Colon (tissue), 2 donors: ENCODE measurements around the gene LRRFIP2.
"Not testable (repeated sequence)": the region's sequence is repeated elsewhere in the genome, so short reads cannot be mapped to it uniquely, and the experiment has no call there.

Experiments used
- FAIRE-seq: peaks from 2 replicates; lab custom pipeline; 2012; peaks lifted over from hg19 to GRCh38; lab: Jason Lieb, UNC
- donor health status: control.
- donor health status: control.

LRRFIP2 gene

DNA sequence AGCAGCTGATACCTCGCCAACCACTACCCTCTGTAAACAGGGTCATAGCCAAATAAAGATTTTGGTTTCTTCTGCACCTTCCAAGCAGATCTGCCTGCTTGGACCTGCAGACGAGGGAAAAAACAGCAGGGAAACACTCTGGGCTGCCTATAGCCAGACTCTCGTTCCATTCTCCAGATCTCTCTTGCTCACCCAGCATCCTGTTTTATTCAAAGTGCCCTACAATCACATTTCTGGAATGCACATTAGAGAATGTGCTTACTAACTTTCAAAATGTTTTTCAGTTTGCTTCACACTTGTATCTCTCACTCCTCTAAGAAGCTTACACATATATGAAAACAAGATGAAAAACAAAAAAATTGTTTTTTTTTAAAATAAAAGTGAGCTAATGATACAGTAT lies 109.6 kb downstream of the LRRFIP2 start:
- no peak for FAIRE-seq

DNA sequence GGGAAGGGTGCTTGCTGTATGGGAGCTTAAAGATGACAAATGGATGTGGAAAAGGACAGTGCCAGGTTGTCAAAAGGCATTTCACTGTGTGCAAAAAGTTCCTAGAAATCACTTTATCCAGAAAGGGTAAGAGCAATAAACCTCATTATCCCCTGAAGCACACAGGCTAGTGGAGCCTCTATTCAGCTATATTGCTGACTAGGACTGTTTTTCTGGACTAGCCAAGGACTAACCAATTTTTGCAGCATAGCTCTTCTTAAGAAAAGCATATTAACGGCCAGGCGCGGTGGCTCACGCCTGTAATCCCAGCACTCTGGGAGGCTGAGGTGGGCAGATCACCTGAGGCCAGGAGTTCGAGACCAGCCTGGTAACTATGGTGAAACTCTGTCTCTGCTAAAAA lies 116.3 kb downstream of the LRRFIP2 start:
- FAIRE-seq = no peak

DNA sequence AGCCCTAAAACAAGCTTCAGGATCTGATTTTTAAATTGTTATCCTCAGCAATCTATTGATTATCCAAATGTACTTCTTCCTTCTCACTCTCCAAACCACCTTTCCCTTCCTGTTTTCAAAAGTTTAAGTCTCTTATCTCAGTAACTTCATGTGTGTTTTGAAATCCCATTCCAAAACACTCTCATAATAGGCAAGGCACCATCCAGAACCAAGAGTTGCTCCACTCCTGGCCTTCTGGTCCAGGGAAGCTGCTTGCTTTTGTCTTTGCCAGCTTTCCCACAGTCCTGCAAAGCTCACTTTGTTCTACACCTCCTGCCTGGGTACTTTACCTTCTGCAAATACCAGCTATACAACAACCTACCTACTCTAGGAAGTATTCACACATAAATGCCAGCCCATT lies 117.6 kb downstream of the LRRFIP2 start:
- FAIRE-seq = no peak

DNA sequence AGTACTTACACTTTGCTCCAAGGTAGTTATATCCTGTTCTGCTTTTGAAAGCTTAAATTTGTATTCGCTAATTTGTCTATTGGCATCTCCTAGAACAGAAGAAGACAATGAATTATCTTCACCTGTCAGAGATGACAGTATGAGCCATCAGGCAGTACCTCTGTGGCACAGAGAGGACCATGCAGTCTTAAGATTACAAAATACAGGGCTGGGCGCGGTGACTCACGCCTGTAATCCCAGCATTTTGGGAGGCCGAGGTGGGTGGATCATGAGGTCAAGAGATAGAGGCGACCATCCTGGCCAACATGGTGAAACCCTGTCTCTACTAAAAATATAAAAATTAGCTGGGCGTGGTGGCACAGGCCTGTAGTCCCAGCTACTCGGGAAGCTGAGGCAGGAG lies 119.3 kb downstream of the LRRFIP2 start:
- not testable (repeated sequence) for FAIRE-seq

DNA sequence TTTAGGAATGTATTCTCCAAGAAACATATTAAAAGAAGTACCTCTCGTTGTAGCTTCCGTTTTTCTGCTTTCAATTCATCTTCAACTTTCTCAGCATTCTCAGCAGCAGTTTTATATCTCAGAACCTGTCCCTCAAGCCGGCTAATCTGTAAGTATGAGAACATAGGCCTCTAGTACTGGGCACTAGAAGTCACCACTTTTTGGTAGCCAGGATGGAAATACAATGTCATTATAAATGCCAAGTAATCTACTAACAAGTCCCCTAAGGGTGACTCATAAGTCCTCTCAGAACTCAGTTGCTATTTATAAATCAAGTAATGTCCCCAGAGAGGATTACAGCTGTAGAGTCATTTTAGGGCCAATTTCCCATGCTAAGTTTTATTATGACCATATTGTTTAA lies 120.0 kb downstream of the LRRFIP2 start:
- no peak for FAIRE-seq

DNA sequence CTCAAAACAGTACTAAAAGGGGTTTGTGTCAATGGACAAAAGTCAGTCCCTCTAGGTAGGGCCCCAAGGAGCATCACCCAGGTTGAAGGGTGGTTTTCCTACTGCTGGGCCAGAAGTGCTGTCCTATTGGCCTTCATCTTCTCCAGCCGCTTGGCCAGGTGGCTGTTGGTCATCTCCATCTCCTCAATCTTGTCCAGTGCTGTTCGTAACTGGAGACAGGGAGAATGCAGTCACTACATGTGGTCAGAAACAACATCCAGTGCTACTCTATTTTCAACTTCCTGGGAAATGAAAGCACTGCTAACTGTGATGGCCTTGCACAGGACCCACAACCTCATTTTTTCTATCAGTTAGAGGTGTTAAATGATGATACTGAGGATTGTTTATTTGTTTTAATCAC lies 120.6 kb downstream of the LRRFIP2 start:
- FAIRE-seq = no peak

DNA sequence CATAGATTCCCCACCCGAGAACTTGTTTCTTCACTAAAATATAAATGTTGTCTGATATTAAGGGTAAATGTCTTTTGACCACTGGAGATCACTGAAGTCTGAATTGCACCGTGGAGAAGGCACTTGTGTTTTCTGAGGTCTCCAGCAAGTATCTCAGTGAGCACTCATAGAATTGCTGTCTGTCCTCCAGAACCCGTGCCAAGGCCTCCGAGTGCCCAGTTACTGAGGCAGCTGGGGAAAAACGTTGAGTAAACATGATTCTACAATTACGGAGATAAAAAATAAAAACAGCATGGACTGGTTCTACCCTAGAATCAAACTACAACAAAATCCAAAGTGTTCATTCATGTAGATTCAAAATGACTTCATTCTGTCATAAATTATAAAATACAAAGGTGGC lies 121.0 kb downstream of the LRRFIP2 start:
- no peak for FAIRE-seq

DNA sequence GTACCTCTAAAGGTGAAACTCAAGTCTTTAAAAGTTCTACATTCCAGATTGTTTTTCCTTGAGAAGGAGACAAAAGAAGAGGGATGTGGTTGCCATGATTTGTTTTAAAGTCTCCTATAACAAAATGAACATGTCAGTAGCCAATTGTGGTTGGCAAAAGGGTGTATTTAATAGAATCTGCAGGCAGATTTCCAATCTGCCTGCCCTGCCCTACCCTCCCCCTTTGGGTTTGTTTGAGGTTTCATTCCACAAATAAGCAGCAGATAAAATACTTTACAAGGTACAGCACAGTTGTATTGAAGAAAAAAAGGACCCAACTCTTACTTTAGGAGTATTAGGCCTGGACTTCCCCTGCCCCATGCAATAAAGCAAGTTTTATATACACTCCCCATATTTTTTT lies 121.5 kb downstream of the LRRFIP2 start:
- FAIRE-seq = no peak

DNA sequence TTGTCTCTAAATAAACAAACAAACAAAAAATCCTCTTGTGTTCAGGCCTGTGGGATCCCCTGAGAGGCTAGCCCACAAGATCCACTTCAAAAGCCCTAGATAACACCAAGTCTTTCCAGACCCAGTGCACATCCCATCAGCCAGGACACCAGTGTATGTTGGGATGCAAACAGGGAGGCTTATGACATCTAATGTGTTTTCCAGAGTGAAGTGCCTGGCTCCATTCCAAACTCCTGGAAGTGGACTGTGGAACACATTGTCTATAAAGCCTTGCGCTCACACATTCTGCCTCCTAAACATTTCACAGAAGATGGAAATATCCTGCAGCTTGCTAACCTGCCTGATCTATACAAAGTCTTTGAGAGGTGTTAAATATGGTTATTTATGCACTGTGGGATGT lies 124.1 kb downstream of the LRRFIP2 start:
- no peak for FAIRE-seq

DNA sequence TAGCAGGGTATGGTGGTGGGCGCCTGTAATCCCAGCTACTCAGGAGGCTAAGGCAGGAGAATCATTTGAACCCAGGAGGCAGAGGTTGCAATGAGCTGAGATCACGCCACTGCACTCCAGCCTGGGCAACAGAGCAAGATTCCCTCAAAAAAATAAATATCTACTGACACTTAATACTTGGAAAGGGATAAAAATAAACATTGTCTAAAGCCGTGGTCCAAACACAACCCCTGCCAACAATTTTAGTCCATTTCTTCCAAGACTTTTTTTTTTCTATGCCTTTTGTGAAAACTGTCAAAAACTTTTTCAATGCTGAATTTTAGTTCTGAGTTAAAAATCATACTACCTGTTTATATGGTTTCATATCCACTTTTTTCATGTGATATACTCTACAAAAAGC lies 131.7 kb downstream of the LRRFIP2 start:
- not testable (repeated sequence) for FAIRE-seq

DNA sequence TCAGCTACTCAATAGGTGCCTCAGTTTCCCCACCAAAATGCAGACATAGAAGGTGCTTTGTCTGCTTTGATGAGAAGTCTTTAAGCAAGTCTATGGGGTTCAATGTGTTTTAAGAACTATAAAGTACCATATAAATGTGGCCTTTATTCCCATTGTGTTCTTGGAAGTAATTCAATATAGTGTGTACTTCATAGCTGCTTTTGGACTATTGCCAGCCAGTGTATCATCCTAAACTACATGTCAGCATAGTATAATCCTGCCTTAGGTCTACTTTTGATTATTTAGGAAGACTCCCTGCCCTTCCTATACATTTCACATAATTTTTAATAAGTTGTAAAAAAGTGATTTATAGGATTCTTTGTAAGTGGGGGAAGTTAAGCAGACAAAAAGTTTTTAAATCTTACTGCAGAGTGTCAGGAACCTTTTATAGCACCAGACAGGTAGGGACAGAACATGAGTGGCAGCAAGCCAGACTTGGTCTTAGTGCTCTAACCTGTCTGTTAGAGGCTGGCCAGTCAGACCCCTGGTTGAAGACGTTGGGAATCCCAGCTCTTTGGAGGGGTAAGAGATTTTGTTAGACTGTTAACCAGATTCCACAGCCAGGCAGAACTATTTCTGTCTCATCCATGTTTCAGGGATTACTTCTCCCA lies 132.7 kb downstream of the LRRFIP2 start:
- no peak for FAIRE-seq

DNA sequence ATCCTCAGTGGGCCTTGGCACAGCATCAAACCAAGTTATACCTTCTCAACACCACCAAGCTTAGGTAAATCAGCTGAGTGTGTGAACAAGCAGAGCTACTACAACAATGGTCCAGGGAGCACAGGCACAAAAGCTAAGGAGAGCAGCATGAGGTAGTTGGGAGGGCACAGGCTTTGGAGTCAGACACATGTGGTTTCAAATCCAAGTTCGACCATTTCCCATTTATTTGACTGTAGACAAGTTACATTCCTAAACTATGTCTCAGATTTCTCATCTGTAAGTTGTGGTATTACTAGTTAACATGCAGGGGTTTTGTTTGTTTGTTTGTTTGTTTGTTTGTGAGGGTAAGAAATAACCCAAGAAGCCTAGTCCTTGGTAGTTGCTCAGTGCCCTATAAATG lies 134.2 kb downstream of the LRRFIP2 start:
- no peak for FAIRE-seq

DNA sequence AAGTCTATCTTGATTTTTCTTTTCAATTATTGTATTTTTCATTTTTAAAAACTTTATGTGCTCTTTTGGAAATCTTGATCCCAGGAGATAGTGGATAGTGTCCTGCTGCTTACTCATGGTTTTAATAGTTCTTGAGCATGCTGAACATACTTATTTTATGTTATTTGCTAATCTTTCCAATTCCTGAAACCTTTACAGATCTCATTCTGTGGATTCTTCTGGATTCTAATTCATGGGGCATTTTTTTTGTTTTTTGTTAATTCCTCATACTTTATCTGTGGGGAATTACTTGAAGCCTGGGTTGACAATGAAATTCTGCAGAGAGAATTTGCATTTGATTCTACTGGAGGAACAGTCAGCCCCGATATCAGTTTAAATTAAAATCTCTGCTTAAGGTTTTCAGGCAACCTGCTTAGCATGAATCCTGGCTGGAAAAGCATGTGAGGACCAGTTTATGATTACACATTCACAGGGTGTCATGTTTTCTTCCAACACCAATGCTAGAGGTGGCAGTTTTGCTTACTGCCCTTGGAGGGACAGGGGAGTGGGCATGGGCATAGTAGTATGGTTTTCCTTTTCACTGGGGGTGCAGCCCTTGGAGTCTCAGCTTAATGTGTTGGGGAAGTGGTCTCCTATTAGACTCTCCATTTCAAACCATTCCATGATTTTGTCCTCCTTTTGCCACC lies 135.1 kb downstream of the LRRFIP2 start:
- FAIRE-seq = no peak

DNA sequence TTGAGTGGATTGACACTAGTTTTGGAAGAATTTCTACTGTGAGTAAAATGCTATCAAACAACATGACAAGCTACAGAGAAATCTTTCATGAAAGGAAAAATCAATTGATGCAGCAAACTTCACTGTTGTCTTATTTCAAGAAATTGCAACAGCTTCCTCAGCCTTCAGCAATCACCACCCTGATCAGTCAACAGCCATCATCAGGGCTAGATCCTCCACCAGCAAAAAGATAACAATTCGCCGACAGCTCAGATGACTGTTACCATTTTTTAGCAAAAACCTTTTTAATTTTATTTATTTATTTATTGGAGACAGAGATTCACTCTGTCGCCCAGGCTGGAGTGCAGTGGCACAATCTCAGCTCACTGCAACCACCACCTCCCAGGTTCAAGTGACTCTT lies 137.0 kb downstream of the LRRFIP2 start:
- FAIRE-seq = no peak

DNA sequence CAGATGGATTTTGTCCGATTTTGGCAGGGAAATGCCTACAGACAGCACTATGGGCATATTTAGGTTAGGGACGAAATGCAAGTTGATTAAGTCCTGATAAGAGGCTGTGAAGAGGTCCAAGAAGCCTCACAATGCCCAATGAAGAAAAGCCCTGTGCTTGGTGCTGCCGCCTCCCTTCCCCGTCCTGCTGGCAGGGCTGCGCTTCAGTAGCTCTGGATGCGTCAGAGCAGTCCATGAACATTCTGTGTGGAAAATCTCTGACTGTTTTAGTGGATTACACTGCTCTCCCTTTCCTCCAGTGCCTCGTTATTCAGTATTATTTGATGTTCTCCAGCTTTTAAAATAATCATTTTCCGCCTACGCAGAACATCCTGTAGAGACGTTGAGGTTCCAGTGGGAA lies 141.4 kb downstream of the LRRFIP2 start:
- FAIRE-seq = no peak

DNA sequence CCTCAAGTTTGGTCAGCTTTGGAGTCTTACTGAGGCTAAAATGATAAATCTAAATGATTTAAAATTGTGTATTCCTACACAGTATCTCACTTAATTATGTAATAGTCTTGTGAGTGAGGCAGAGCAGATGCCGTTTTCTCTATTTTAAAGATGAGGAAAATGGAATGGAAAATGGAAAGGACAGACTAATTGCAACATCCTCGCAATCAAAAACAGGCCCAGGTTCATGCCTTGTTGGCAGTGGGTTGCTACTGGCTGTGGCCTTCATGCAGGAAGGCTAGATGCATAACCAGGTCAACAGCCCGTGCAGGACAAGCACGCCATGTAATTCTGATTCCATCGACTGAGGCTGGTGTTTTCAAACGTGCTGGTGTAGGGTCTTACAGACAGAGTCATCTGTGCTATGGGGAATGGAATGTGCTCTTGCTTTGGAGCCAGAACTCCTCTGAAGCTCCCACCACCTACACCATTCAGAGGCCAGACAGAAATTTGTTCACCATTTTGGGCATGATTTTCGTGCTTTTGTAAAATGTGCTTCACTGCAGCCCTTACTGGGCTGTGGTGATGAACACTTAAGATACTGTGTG lies 143.2 kb downstream of the LRRFIP2 start:
- no peak for FAIRE-seq

DNA sequence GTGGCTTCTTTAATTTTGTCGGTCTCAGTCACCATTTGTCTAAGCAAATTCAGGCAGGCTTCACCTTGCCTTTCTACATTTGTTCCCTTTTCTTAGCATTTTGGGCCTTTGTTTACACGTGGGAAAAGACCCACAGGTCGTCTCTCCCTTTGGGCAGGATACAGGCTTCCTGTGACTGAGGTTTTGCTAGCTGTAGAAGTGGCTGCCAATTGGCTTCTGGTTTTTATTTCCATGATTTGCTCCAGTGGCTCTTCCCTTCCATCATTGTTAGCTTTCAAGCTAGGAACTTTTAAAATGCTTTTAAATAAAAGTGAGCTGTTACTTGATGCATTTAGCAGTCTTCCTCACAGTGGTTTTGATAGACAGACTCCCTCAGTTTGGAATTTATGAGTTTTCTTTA lies 143.8 kb downstream of the LRRFIP2 start:
- FAIRE-seq = no peak

DNA sequence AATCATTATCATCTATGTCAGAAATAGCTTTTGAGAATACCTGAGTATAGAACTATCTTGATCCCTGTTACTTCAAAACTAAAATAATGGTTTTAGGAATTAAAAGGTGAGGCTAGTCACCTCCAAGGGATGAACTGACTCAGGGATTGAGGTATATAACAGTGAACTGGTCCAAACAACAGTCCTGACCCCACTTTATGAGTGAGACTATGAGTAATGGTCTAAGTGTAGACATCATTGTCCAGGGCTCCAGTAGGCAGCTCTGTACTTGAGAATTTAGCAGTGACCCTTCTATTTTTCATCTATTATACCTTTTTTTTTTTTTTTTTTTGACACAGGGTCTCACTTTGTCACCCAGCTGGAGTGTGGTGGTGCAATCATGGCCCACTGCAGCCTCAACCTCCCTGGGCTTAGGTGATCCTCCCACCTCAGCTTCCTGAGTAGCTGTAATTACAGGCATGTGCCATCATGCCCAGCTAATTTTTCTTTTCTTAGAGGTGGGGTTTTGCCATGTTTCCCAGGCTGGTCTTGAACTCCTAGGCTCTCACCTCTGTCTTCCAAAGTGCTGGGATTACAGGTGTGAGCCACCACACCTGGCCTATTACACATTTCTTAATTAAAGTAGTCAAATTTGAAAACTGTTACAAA lies 144.7 kb downstream of the LRRFIP2 start:
- FAIRE-seq = no peak

DNA sequence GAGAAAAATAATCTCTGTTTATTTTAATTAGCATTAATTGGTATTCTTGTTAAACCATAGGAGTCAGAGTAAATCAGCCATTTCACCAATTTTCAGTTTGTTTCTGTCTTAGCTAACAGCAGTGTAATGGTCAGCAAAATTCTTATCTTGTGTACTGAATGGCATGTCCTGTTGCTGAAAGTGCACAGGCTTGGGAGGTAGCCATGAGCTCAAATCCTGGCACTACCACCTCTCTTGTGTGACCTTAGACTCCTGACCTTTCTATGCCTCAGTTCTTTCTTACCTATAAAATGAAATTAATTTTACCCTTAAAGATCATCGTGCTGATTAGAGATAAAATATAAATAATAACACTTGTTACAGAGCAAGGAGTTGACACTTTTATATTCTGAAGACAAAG lies 145.3 kb downstream of the LRRFIP2 start:
- no peak for FAIRE-seq

DNA sequence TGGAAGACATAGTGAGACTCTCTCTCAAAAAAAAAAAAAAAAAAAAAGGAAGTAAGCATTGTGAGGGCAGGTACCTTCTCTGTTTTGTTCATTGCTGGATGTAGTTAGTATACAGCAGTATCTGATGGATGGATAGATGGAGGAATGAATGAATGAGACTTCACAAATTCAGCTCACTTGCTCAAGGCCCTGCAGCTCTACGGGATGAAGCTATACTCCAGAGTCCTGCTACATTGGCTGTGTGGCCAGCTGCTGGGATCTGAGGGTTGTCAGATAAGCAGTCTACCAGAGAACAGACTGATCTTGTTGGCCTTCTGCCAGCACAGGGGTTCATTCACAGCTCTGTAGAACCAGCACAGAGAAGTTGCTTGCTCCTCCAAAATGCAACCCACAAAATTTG lies 146.1 kb downstream of the LRRFIP2 start:
- FAIRE-seq = no peak

DNA sequence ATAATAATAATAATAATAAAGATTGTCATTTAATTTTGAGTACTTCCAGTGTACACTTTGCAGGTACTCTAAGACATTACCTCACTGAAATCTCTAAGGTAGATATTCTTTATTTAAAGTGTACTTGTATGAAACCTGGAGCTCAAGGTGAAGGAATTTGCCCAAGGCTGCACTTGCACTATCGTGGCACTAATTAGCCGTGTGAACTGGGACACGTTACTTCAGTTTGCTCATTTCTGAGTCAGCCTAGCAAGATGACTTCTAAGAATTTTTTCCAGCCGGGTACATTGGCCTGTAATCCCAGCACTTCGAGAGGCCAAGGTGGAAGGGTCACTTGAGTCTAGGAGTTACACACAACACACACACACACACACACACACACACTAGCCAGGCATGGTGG lies 147.5 kb downstream of the LRRFIP2 start:
- FAIRE-seq = no peak

DNA sequence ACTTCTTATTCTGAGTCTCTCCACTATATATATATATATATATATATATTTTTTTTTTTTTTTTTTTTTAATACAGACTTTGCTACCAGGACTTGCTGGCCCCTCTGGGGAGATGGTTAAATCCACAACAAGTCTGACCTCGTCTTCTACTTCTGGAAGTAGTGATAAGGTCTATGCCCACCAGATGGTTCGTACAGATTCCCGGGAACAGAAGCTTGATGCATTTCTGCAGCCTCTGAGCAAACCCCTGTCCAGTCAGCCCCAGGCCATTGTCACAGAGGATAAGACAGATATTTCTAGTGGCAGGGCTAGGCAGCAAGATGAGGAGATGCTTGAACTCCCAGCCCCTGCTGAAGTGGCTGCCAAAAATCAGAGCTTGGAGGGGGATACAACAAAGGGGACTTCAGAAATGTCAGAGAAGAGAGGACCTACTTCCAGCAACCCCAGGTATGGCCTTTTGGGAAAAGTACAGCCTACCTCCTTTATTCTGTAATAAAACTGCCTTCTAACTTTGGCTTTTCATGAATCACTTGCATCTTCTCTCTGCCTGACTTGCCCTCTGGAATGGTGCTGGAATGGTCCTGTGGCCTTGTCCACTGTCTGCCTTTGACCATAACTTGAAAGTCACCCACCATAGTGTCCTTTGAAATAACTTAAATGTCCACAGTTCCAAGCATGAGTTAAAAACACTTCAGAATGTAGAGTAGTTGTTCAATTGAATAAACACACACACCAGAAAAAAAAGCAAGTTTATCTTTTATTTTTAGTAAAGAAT lies 148.6 kb downstream of the LRRFIP2 start:
- no peak for FAIRE-seq
